ENCODE data around the gene PADI3.

Gene PADI3

GRCh38 chr1:17276568-17276967 is 27.7 kb downstream of the PADI3 start:
- no peak for DNase-seq

GRCh38 chr1:17277511-17278159 is 28.7 kb downstream of the PADI3 start:
- no peak for DNase-seq

- DNase-seq, result no peak
Measured at GRCh38 chr1:17278996-17279830, 30.3 kb downstream of the PADI3 start.

GRCh38 chr1:17280436-17280835 is 31.5 kb downstream of the PADI3 start:
- DNase-seq, result no peak

GRCh38 chr1:17280894-17281293 is 32.0 kb downstream of the PADI3 start:
- no peak for DNase-seq

- DNase-seq, result no peak
Measured at GRCh38 chr1:17281775-17282181, 32.9 kb downstream of the PADI3 start.

- DNase-seq, result no peak
Measured at GRCh38 chr1:17282836-17283235, 33.9 kb downstream of the PADI3 start.

GRCh38 chr1:17286646-17287045 is 37.7 kb downstream of the PADI3 start:
- DNase-seq, result no peak

- DNase-seq, result no peak
Measured at GRCh38 chr1:17287130-17287776, 38.4 kb downstream of the PADI3 start.

GRCh38 chr1:17289721-17290120 is 40.8 kb downstream of the PADI3 start:
- DNase-seq, result no peak

- DNase-seq, result no peak
Measured at GRCh38 chr1:17290553-17290952, 41.7 kb downstream of the PADI3 start.

GRCh38 chr1:17292299-17293160 is 43.6 kb downstream of the PADI3 start:
- no peak for DNase-seq

GRCh38 chr1:17293681-17294425 is 45.0 kb downstream of the PADI3 start:
- no peak for DNase-seq

- no peak for DNase-seq
Measured at GRCh38 chr1:17295292-17295691, 46.4 kb downstream of the PADI3 start.

GRCh38 chr1:17296086-17296485 is 47.2 kb downstream of the PADI3 start:
- no peak for DNase-seq

- DNase-seq, result no peak
Measured at GRCh38 chr1:17297991-17298390, 49.1 kb downstream of the PADI3 start.

GRCh38 chr1:17301767-17302166 is 52.9 kb downstream of the PADI3 start:
- DNase-seq, result no peak

- DNase-seq, result no peak
Measured at GRCh38 chr1:17304151-17304825, 55.4 kb downstream of the PADI3 start.

GRCh38 chr1:17304826-17305175 is 55.9 kb downstream of the PADI3 start:
- DNase-seq, result no peak

GRCh38 chr1:17305576-17306095 is 56.7 kb downstream of the PADI3 start:
- no peak for DNase-seq

GRCh38 chr1:17306407-17306806 is 57.5 kb downstream of the PADI3 start:
- DNase-seq, result no peak
